ENCODE results near the gene ARVCF. TPM values are rescaled to one million over a fixed set of nuclear protein-coding genes. Genes with fewer than 3 reads are reported as not detected.

Gene ARVCF
- total and polyA plus RNA-seq, 2 of the 8 experiments (the other 6 are each of a cell fraction or from before 2014, with no cell fraction given): 31.0 to 43.2 TPM

DNA sequence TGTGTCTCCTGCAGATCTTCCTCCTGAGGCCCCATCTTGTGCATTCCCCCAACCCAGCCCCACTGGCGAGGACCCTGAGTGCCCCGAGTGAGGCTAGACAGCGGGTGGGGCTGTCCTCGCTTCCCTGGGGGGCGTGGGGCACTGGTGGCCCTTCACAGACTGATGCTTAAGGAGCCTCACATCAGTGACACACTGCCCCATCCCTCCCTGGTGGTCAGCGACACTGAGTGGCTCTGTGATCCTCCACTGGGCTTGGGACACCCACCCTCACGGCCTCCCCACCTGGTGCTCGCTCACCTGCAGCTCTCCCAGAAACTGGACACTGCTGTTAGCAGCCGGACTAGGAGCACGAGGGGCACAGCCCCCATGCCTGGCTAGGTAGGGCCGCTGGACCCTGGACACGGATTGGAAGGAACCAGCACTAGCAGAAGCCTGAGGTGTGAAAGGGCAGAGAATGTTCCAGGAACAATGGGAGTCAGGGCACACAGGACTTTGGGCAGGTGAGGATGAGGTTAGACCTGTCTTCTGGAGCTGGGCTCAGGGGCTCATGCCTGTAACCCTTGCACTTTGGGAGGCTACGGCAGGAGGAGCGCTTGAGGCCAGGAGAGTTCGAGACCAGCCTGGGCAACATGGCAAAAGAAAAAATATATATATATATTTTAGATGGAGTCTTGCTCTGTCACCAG is 51.8 kb downstream of the ARVCF start:
- Histone ChIP-seq H4K5ac (ENCODE audit: insufficient read length, low read depth, low read length) (no peak overlapping the region), H2BK12ac (ENCODE audit: low read depth, low read length) (0 out of 2 replicates have a peak overlapping the region, but pooled peaks have one; percentile 9), H4K8ac (ENCODE audit: extremely low read depth, insufficient read depth, low read length) (no peak overlapping the region), H3K4ac (replicated peaks; ENCODE audit: insufficient read length, low read depth, low read length) (no peak overlapping the region), H2BK5ac (ENCODE audit: low read depth, low read length) (no peak overlapping the region), H4K20me1 (replicated peaks in 1 of 2; ENCODE audit: control insufficient read depth in 1 of 2, insufficient read depth in 2 of 2, low read length in 2 of 2) (peaks cover 0 to 2% of the 10 kb centered on the region in 2 experiments), H2AFZ (ENCODE audit: low read length) (no peak overlapping the region), H3K4me1 (replicated peaks in 1 of 4; ENCODE audit: control insufficient read depth in 3 of 4, insufficient read depth in 4 of 4, low read length in 3 of 4) (peaks cover 0 to 15% (median 13%) of the 10 kb centered on the region in 4 experiments; a peak in 6 of 7 replicates), H3K4me3 (ENCODE audit: extremely low read depth in 1 of 4, insufficient read depth in 2 of 4, low read depth in 3 of 4, low read length in 4 of 4) (no peak overlapping the region), H3K56ac (replicated peaks; ENCODE audit: insufficient read length, low read depth, low read length) (no peak overlapping the region), H2BK120ac (replicated peaks; ENCODE audit: low read depth, low read length) (no peak overlapping the region), H3K36me3 (ENCODE audit: control insufficient read depth in 2 of 4, insufficient read depth in 4 of 4, low read length in 3 of 4) (peaks cover 0 to 2% (median 0%) of the 10 kb centered on the region in 4 experiments; a peak in 2 of 8 replicates), H2BK20ac (ENCODE audit: low read length) (no peak overlapping the region), H2BK15ac (ENCODE audit: low read length) (no peak overlapping the region), H3K79me2 (ENCODE audit: control insufficient read depth in 1 of 2, insufficient read depth in 2 of 2, low read length in 2 of 2) (no peaks in the 10 kb centered on the region), H4K91ac (replicated peaks; ENCODE audit: insufficient read length, low read length) (no peak overlapping the region), H3K27ac (ENCODE audit: low read depth, low read length) (no peak overlapping the region), H3K18ac (ENCODE audit: extremely low read depth, low read length) (no peak overlapping the region; the same call in 1 of the 2 replicates), H3K9ac (replicated peaks in 1 of 4; ENCODE audit: extremely low read depth in 1 of 4, low read depth in 3 of 4, low read length in 3 of 4) (no peak overlapping the region; a peak in 1 of 7 replicates), H3K23ac (ENCODE audit: insufficient read length) (no peak overlapping the region), H3K4me2 (ENCODE audit: insufficient read depth in 1 of 2, low read depth in 2 of 2, low read length in 2 of 2) (no peak overlapping the region), H3K23me2 (ENCODE audit: low read depth, low read length) (no peaks in the 10 kb centered on the region), H3K14ac (ENCODE audit: insufficient read length) (no peak overlapping the region), H3K79me1 (ENCODE audit: low read depth, low read length) (no peaks in the 10 kb centered on the region), H2AK5ac (ENCODE audit: low read depth, low read length) (no peak overlapping the region), H3K27me3 (replicated peaks in 1 of 4; ENCODE audit: control insufficient read depth in 3 of 4, extremely low read depth in 1 of 4, insufficient read depth in 3 of 4, low read length in 3 of 4) (no peaks in the 10 kb centered on the region), H3K9me3 (ENCODE audit: insufficient read depth in 2 of 2, low read depth in 1 of 2, low read length in 1 of 2) (no peaks in the 10 kb centered on the region)
- 85% methylated on average over 15 of the region's 15 CpGs; no CpG with 5 or more reads in 1 of the 2 experiments for WGBS, 2 experiments (ENCODE audit: extremely low coverage in 1 of 2, insufficient coverage in 1 of 2, insufficient read length in 1 of 2, insufficient replicate concordance in 2 of 2, low coverage in 1 of 2, low lambda C conversion rate in 2 of 2, missing lambda C conversion rate in 1 of 2)
- CTCF ChIA-PET (ENCODE audit: partially characterized antibody): interaction anchor here (0.6 to 16.2 kb wide), 11 partner anchors 7 to 97 kb away, joined by 3 to 369 read pairs (median 5); no protein-coding TSS in a partner anchor
- TF ChIP-seq, protein P1, sequence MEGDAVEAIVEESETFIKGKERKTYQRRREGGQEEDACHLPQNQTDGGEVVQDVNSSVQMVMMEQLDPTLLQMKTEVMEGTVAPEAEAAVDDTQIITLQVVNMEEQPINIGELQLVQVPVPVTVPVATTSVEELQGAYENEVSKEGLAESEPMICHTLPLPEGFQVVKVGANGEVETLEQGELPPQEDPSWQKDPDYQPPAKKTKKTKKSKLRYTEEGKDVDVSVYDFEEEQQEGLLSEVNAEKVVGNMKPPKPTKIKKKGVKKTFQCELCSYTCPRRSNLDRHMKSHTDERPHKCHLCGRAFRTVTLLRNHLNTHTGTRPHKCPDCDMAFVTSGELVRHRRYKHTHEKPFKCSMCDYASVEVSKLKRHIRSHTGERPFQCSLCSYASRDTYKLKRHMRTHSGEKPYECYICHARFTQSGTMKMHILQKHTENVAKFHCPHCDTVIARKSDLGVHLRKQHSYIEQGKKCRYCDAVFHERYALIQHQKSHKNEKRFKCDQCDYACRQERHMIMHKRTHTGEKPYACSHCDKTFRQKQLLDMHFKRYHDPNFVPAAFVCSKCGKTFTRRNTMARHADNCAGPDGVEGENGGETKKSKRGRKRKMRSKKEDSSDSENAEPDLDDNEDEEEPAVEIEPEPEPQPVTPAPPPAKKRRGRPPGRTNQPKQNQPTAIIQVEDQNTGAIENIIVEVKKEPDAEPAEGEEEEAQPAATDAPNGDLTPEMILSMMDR (IDR thresholded peaks at IDR 0.05; ENCODE audit: control extremely low read depth in 1 of 3, insufficient read depth in 1 of 3, low read depth in 1 of 3, low read length in 3 of 3): no peak
- TF ChIP-seq CTBP2 (IDR thresholded peaks at IDR 0.05; ENCODE audit: borderline replicate concordance, insufficient read depth, insufficient read length, low read length): no peak
- TF ChIP-seq JUN (IDR thresholded peaks at IDR 0.05; ENCODE audit: low read depth, low read length): no peak
- no peak for TF ChIP-seq TAF1 (IDR thresholded peaks at IDR 0.05; ENCODE audit: low read depth, low read length)
- POLR2A ChIA-PET (ENCODE audit: partially characterized antibody): interaction anchor here (2.6 kb wide), 1 partner anchor 22 kb away, joined by 9 read pairs; no protein-coding TSS in a partner anchor
- no peak for DNase-seq (ENCODE audit: low read depth in 1 of 2, low spot score in 2 of 2)
- no peak for FAIRE-seq
